Measurements from ENCODE around the gene CNIH3.

CNIH3 gene

DNA sequence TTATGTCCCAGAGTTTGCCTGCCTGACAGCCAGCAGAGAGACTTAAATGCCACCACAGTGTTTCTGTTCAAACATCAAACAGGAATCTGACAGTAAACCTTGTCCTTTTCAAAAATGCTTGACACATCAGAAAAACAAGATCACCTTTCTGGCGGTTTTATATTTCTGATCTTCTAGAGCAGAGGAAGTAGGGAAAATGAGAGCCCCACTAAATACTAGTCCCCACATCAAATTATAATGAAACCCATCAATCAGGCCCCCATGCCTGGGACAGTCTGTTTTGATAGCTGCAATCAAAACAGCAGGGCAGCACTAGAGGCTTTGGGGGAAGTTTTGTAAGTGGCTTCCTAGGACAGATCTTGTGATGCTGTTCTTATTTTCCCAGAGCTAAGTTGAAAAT, 129.3 kb downstream of the CNIH3 start:
- no peak for DNase-seq (ENCODE audit: low read depth)

GRCh38 chr1:224745924-224746323, 129.8 kb downstream of the CNIH3 start:
- DNase-seq (ENCODE audit: low read depth): no peak

DNA sequence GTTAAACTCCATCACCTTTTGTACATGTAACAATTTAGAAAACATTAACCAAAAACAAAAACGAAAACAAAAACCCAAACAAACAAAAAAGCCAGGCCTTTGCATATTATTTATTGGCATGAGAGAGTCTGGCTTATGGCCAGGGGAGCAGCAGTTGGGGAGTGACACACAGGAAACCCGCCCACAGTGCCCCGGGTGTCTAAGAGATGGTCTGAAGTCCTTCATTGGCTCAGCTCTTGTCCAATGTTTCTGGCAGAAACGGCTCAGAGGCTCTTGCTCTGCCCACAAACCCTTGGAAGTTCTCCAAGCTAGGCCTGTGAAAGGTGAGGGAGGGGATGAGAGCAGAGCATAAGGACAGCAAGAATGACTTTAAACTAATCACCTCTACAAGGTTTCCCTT, 131.5 kb downstream of the CNIH3 start:
- no peak for DNase-seq (ENCODE audit: low read depth)

- DNase-seq (ENCODE audit: low read depth): no peak
Observed at GRCh38 chr1:224749916-224750315, 133.8 kb downstream of the CNIH3 start.

- DNase-seq (ENCODE audit: low read depth): no peak
Observed at GRCh38 chr1:224751624-224752311, 135.7 kb downstream of the CNIH3 start.

DNA sequence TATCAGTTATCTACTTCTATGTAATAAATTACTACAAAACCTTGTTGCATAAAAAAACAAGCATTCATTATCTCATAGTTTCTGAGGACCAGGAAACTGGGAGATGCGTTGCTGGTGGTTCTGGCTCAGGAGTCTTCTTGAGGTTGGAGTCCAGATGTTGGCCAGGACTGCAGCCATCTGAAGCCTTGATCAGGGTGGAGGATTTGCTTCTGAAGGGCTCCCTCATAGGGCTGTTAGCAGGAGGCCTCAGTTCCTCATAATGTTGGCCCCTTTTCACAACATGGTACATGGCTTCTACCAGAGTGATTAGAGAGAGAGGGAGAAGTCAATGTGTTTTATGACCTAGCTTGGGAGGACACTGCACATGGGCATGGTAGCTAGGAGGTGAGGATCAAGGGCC, 137.4 kb downstream of the CNIH3 start:
- no peak for DNase-seq (ENCODE audit: low read depth)

DNA sequence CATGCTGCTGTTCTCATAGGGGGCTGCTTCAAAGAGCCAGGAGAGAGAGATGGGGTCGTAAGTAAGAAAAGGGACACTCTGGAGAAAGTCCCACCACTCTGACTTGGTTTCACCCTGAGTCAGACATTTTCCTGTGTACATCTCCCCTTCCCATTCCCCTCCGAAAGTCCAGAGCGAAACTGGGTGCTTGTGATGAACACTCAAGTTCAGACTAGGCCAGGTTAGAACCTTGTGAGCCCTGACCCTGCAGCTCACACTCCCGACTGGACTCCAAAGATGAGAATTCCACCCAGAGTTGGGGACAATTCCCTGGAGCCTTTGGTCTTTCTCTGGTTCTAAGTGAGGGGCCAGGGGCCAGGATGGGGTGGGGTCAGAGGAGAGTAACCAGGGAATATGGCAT, 139.5 kb downstream of the CNIH3 start:
- DNase-seq (ENCODE audit: low read depth): no peak

DNA sequence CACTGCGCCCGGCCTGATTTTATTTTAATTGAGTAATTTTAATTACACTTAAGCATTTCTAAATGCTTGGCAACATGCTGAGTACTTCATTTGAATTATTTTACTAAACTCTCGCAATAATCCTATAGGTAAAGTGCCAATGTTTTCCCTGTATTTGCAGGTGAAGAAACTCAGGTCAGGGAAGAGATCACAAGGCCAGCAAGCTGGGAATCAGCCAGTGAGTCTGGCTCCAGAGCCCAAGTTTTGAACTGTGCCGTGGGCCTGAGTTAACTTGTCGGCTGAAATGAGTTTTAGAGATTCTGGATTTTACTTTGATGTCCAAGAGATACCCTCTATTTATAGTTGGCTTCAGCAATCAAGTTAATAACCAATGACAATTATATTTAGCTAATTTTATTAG, 141.4 kb downstream of the CNIH3 start:
- no peak for DNase-seq (ENCODE audit: low read depth)

GRCh38 chr1:224759135-224759534, 143.0 kb downstream of the CNIH3 start:
- no peak for DNase-seq (ENCODE audit: low read depth)

GRCh38 chr1:224759681-224760091, 143.6 kb downstream of the CNIH3 start:
- no peak for DNase-seq (ENCODE audit: low read depth)

- no peak for DNase-seq (ENCODE audit: low read depth)
Observed at GRCh38 chr1:224760163-224760562, 144.0 kb downstream of the CNIH3 start.

DNA sequence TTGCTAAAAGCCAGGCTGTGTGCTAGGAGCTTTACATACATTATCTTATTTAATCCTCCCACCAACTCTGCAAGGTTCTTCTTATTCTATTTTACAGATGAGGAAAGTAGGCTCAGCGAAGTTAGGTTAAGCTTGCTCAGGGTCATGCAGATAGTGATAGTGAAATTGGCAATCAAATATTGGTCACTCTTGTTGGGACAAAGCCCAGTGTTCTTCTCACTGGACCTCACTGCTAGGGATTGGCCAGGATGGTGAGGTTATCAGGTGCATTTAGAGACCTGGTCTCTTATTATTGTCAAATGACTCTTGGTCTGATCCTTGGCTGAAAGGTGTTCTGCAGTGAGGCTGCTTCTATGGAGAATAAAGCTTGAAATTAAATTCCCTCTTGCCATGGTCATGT, 145.1 kb downstream of the CNIH3 start:
- DNase-seq (ENCODE audit: low read depth): no peak

DNA sequence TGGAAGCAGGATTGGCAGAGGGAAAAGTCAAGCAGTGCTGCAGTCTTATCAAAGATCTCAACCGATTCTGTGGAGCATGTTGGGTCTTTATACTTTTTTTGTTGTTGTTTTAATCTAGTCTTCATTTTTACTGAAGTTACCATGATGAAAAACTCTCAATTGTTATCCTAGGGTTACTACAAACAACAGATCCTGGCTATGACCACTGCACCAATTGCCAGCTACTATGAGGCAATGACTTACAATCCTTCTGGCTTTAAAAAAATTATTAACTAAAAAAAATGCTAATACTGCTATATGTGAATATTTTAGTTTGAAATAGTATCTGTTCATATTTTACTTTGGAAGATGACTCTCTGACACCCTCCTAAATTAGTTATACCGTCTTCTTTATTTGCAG, 145.9 kb downstream of the CNIH3 start:
- no peak for DNase-seq (ENCODE audit: low read depth)

DNA sequence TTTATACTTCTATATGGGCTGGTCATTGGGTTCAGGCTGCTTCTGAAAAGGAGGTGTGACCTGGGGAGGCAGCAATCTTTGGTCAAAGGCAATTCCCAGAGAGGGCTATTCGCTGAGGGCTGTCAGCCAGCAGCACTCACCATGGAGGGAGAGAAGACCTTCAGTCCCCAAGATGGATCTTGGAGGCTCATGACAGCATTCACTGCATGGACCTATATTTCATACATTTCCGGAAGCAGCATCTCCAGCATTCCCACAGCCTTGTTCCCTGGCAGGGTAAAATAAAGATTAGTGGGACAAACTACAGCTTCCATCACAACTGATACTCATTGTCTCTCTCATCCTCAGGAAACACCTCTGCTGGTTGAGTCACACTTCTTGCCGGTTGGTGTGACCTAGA, 146.6 kb downstream of the CNIH3 start:
- DNase-seq (ENCODE audit: low read depth): no peak

- DNase-seq (ENCODE audit: low read depth): no peak
Observed at GRCh38 chr1:224763126-224763775, 147.1 kb downstream of the CNIH3 start.

DNA sequence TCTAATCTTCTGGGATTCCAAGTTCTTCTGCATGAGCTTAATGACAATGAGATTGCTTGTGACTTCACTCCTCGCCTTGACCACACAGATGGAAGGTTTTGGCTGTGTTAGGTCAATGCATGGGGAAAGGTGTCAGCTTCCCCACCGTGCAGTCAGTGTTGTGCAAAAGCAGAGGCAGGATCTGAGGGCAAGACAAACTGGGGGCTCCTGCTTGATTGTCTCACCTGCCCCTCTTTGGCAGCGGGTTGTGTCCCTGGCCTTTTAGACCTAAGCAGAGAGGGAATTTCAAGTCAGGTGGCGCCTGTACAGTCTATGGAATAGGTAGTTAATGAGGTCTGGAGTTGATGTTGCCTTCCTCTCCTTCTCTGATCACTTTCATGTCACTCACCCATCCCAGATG, 150.1 kb downstream of the CNIH3 start:
- no peak for DNase-seq (ENCODE audit: low read depth)

- no peak for DNase-seq (ENCODE audit: low read depth)
Observed at GRCh38 chr1:224767031-224767430, 150.9 kb downstream of the CNIH3 start.

GRCh38 chr1:224767676-224768075, 151.6 kb downstream of the CNIH3 start:
- no peak for DNase-seq (ENCODE audit: low read depth)

- no peak for DNase-seq (ENCODE audit: low read depth)
Observed at GRCh38 chr1:224768971-224769370, 152.9 kb downstream of the CNIH3 start.

- DNase-seq (ENCODE audit: low read depth): no peak
Observed at GRCh38 chr1:224769452-224770335, 153.6 kb downstream of the CNIH3 start.

DNA sequence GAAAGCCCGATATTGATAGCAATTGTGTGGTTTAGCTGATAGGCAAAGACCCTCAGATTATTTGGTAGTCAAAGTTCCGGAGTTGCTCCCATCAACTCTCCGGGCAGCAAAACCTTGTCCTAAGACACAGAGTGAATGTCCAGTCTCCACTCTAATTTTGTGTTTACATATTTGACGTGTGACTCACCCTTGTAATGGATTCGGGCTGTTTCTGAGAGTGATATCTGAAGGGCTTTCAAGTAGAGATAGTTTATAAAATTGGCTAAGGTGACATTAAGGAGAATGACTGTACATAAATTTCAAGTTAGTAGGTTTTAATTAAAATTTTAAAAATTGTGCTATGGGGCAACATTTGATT, 154.2 kb downstream of the CNIH3 start:
- DNase-seq (ENCODE audit: low read depth): no peak

DNA sequence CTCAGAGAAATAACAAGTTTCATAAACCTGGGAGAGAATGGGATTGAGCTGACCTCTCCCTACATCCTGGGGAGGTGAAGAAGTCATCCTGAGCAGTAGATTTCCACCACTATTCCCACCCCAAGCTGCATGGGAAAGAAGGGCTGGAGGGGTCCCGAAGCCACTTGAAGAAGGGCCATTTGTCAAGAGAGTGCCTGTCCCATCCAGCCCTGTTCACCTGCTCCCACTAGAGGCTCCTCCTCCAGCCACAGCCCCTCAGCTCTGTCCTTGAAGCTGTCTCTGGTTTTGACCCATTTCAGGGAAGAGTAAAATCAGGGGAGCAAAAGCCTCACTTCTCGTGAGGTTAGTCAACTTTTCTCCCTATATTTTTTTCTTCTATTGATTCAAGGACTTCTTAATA, 157.5 kb downstream of the CNIH3 start:
- DNase-seq (ENCODE audit: low read depth): no peak

GRCh38 chr1:224774378-224774777, 158.3 kb downstream of the CNIH3 start:
- DNase-seq (ENCODE audit: low read depth): no peak
